HEK293 (cell line): ENCODE data around the gene CDR2L.

Experiments
- CTCF ChIA-PET: fragments of 350-600 bp; formaldehyde crosslinking; extraction: SDS; loops from one replicate; lab custom pipeline; 2021; ENCODE audit warnings: antibody characterized with exemption; lab: Yijun Ruan, JAX
- POLR2A ChIA-PET: fragments of 300-600 bp; formaldehyde crosslinking; extraction: SDS; loops from one replicate; lab custom pipeline; 2020; ENCODE audit warnings: antibody characterized with exemption, inconsistent platforms; lab: Yijun Ruan, JAX
- H3K27ac ChIP-seq: fragments of 200-500 bp; sonication (Bioruptor generic); 2 replicates; pipeline ENCODE4 v1.5.1; 2014; ENCODE audit warnings: low read depth, low read length, control low read depth, inconsistent platforms; ENCODE audit errors: extremely low read depth
- H3K36me3 ChIP-seq, 2 experiments: fragments of 200-500 bp in 1 of 2; sonication (Bioruptor generic) in 1 of 2; 1 replicate in 1 of 2; 2 replicates in 1 of 2; pipeline ENCODE4 v1.5.1; 2014 to 2017; ENCODE audit warnings: inconsistent platforms in 2 of 2, low read length in 2 of 2; ENCODE audit not compliant: control insufficient read depth in 2 of 2, insufficient read depth in 1 of 2
- H3K4me1 ChIP-seq: fragments of 200-500 bp; sonication (Bioruptor generic); 2 replicates; pipeline ENCODE4 v1.5.1; 2014; ENCODE audit warnings: mild to moderate bottlenecking, low read length, inconsistent platforms; ENCODE audit not compliant: control insufficient read depth, insufficient read depth
- H3K4me3 ChIP-seq: 2 replicates; pipeline ENCODE4 v1.5.1; 2011; ENCODE audit warnings: low read depth, mild to moderate bottlenecking, control low read depth, low read length, moderate library complexity
- H3K9me3 ChIP-seq: fragments of 200-500 bp; sonication (Bioruptor generic); 2 replicates; pipeline ENCODE4 v1.5.1; 2014; ENCODE audit warnings: low read depth, low read length, inconsistent platforms; ENCODE audit not compliant: control insufficient read depth, insufficient read depth
- AEBP2 ChIP-seq: fragments of 450-650 bp; formaldehyde crosslinking; IDR thresholded peaks from 2 replicates; pipeline ENCODE4 v1.5.1; 2016; ENCODE audit warnings: missing biosample characterization, missing genetic modification characterization, borderline replicate concordance
- CTCF ChIP-seq: fragments of 450-650 bp; formaldehyde crosslinking; IDR thresholded peaks from 2 replicates; pipeline ENCODE4 v1.5.1; 2016; ENCODE audit warnings: missing biosample characterization, missing genetic modification characterization
- IKZF3 ChIP-seq: fragments of 450-650 bp; IDR thresholded peaks from 2 replicates; pipeline ENCODE4 v1.5.0; 2018; ENCODE audit warnings: missing biosample characterization, mild to moderate bottlenecking, missing genetic modification characterization, moderate library complexity
- KLF17 ChIP-seq: fragments of 450-650 bp; formaldehyde crosslinking; IDR thresholded peaks from 2 replicates; pipeline ENCODE4 v1.5.1; 2016; ENCODE audit warnings: missing biosample characterization, missing genetic modification characterization
- KLF8 ChIP-seq: fragments of 450-650 bp; formaldehyde crosslinking; IDR thresholded peaks from 2 replicates; pipeline ENCODE4 v1.5.1; 2016; ENCODE audit warnings: missing biosample characterization, missing genetic modification characterization
- MEIS1 ChIP-seq: sonication (generic); formaldehyde crosslinking; IDR thresholded peaks from 2 replicates; pipeline ENCODE4 v1.8.1; 2022; ENCODE audit warnings: missing genetic modification reagents, mild to moderate bottlenecking, borderline replicate concordance
- SCRT2 ChIP-seq: fragments of 450-650 bp; formaldehyde crosslinking; IDR thresholded peaks from 2 replicates; pipeline ENCODE4 v1.5.1; 2016; ENCODE audit warnings: missing biosample characterization, missing genetic modification characterization
- SP7 ChIP-seq: fragments of 450-650 bp; formaldehyde crosslinking; IDR thresholded peaks from 2 replicates; pipeline ENCODE4 v1.5.1; 2016; ENCODE audit warnings: missing biosample characterization, missing genetic modification characterization
- TRIM28 ChIP-seq: IDR thresholded peaks from 2 replicates; pipeline ENCODE4 v1.6.1; 2011; ENCODE audit warnings: low read length, control low read depth, borderline replicate concordance
- ZBTB17 ChIP-seq: fragments of 450-650 bp; formaldehyde crosslinking; IDR thresholded peaks from 2 replicates; pipeline ENCODE4 v1.5.1; 2016; ENCODE audit warnings: missing biosample characterization, missing genetic modification characterization
- ZNF10 ChIP-seq: fragments of 450-650 bp; formaldehyde crosslinking; IDR thresholded peaks from 2 replicates; pipeline ENCODE4 v1.5.1; 2017; ENCODE audit warnings: missing biosample characterization, missing genetic modification characterization
- ZNF16 ChIP-seq: fragments of 450-650 bp; formaldehyde crosslinking; IDR thresholded peaks from 2 replicates; pipeline ENCODE4 v1.5.1; 2016; ENCODE audit warnings: low read depth, missing biosample characterization, missing genetic modification characterization
- ZNF2 ChIP-seq: fragments of 450-650 bp; formaldehyde crosslinking; IDR thresholded peaks from 2 replicates; pipeline ENCODE4 v1.5.1; 2016; ENCODE audit warnings: missing biosample characterization, missing genetic modification characterization
- ZNF311 ChIP-seq: fragments of 450-650 bp; formaldehyde crosslinking; IDR thresholded peaks from 2 replicates; pipeline ENCODE4 v1.5.1; 2017; ENCODE audit warnings: missing biosample characterization, missing genetic modification characterization, borderline replicate concordance
- ZNF350 ChIP-seq: fragments of 450-650 bp; formaldehyde crosslinking; IDR thresholded peaks from 2 replicates; pipeline ENCODE4 v1.5.0; 2017; ENCODE audit warnings: missing biosample characterization, mild to moderate bottlenecking, missing genetic modification characterization
- ZNF366 ChIP-seq: fragments of 450-650 bp; formaldehyde crosslinking; conservative IDR thresholded peaks from 2 replicates; pipeline ENCODE4 v1.5.1; 2016; ENCODE audit warnings: missing biosample characterization, missing genetic modification characterization
- ZNF426 ChIP-seq: fragments of 450-650 bp; formaldehyde crosslinking; IDR thresholded peaks from 2 replicates; pipeline ENCODE4 v1.5.1; 2017; ENCODE audit warnings: missing biosample characterization, missing genetic modification characterization, mild to moderate bottlenecking, inconsistent platforms, moderate library complexity
- ZNF510 ChIP-seq: fragments of 450-650 bp; formaldehyde crosslinking; IDR thresholded peaks from 2 replicates; pipeline ENCODE4 v1.5.1; 2018; ENCODE audit warnings: mild to moderate bottlenecking, missing genetic modification characterization, missing biosample characterization; ENCODE audit not compliant: insufficient replicate concordance
- ZNF521 ChIP-seq: fragments of 450-650 bp; formaldehyde crosslinking; IDR thresholded peaks from 2 replicates; pipeline ENCODE4 v1.5.1; 2017; ENCODE audit warnings: missing biosample characterization, mild to moderate bottlenecking, missing genetic modification characterization
- ZNF529 ChIP-seq: fragments of 450-650 bp; formaldehyde crosslinking; IDR thresholded peaks from 2 replicates; pipeline ENCODE4 v1.5.1; 2017; ENCODE audit warnings: missing genetic modification characterization, missing biosample characterization; ENCODE audit not compliant: insufficient replicate concordance
- ZNF544 ChIP-seq: fragments of 450-650 bp; formaldehyde crosslinking; IDR thresholded peaks from 2 replicates; pipeline ENCODE4 v1.5.0; 2017; ENCODE audit warnings: missing biosample characterization, missing genetic modification characterization
- ZNF600 ChIP-seq: fragments of 450-650 bp; formaldehyde crosslinking; IDR thresholded peaks from 2 replicates; pipeline ENCODE4 v1.5.1; 2016; ENCODE audit warnings: missing biosample characterization, missing genetic modification characterization
- ZNF654 ChIP-seq: fragments of 450-650 bp; formaldehyde crosslinking; IDR thresholded peaks from 2 replicates; pipeline ENCODE4 v1.5.1; 2016; ENCODE audit warnings: low read depth, missing biosample characterization, missing genetic modification characterization
- ZNF707 ChIP-seq: fragments of 450-650 bp; formaldehyde crosslinking; IDR thresholded peaks from 2 replicates; pipeline ENCODE4 v1.5.1; 2016; ENCODE audit warnings: missing biosample characterization, missing genetic modification characterization
- ZSCAN30 ChIP-seq: fragments of 450-650 bp; IDR thresholded peaks from 2 replicates; pipeline ENCODE4 v1.5.1; 2018; ENCODE audit warnings: missing biosample characterization, mild to moderate bottlenecking, missing genetic modification characterization, moderate library complexity
- ZXDB ChIP-seq: fragments of 450-650 bp; formaldehyde crosslinking; IDR thresholded peaks from 2 replicates; pipeline ENCODE4 v1.5.1; 2016; ENCODE audit warnings: missing biosample characterization, missing genetic modification characterization
- TF ChIP-seq, protein P1 (sequence below): fragments of 450-650 bp; formaldehyde crosslinking; IDR thresholded peaks from 2 replicates; pipeline ENCODE4 v1.5.1; 2017; ENCODE audit warnings: missing biosample characterization, missing genetic modification characterization

The CDR2L gene

GRCh38 chr17:74961657-74962350, 25.6 kb upstream of the CDR2L start:
- Histone ChIP-seq H3K4me1 (no peaks in the 10 kb centered on the region), H3K4me3 (no peak overlapping the region), H3K27ac (no peak overlapping the region), H3K36me3 (peaks cover 0 to 12% of the 10 kb centered on the region in 2 experiments; a peak in 2 of 3 replicates), H3K9me3 (no peaks in the 10 kb centered on the region)
- ChIA-PET POLR2A (interaction anchor here (0.6 to 2.3 kb wide), 16 partner anchors 11 to 1797 kb away, joined by 3 to 34 read pairs (median 5); partner anchors contain the start of genes ARMC7, CDR2L, FDXR and HID1), CTCF (interaction anchor here (0.6 to 7.6 kb wide), 60 partner anchors 9 to 788 kb away, joined by 3 to 100 read pairs (median 6); partner anchors contain the start of genes ARMC7, ATP5PD, CDR2L and FDXR)
- TF ChIP-seq ZNF654 (tag by site-specific recombination) (peak; percentile 89), ZNF350 (tag by site-specific recombination) (no peak), ZNF2 (peak; percentile 56; the same call in 1 of the 2 replicates), ZNF544 (tag by site-specific recombination) (no peak), ZNF10 (peak; percentile 70; the same call in 1 of the 2 replicates), ZNF311 (tag by site-specific recombination) (no peak), ZNF16 (tag by site-specific recombination) (no peak), ZSCAN30 (tag by site-specific recombination) (0 out of 2 replicates have a peak, but pooled peaks have one; percentile 23), ZNF366 (tag by site-specific recombination) (0 out of 2 replicates have a peak, but pooled peaks have one; percentile 17), ZNF426 (tag by site-specific recombination) (no peak), AEBP2 (no peak), ZNF521 (tag by site-specific recombination) (no peak), SCRT2 (tag by site-specific recombination) (no peak), ZNF529 (tag by site-specific recombination) (no peak), CTCF (tag by site-specific recombination) (peak; percentile 63), KLF17 (tag by site-specific recombination) (no peak), KLF8 (tag by site-specific recombination) (no peak), ZXDB (tag by site-specific recombination) (no peak), ZNF707 (tag by site-specific recombination) (no peak), ZNF510 (tag by site-specific recombination) (no peak), TRIM28 (no peak), SP7 (tag by site-specific recombination) (0 out of 2 replicates have a peak, but pooled peaks have one; percentile 25), IKZF3 (tag by site-specific recombination) (peak; percentile 89), MEIS1 (CRISPR knock-in tag) (no peak), ZNF600 (tag by site-specific recombination) (peak; percentile 45; the same call in 1 of the 2 replicates), ZBTB17 (tag by site-specific recombination) (peak; percentile 49; the same call in 1 of the 2 replicates)
- TF ChIP-seq, protein P1, sequence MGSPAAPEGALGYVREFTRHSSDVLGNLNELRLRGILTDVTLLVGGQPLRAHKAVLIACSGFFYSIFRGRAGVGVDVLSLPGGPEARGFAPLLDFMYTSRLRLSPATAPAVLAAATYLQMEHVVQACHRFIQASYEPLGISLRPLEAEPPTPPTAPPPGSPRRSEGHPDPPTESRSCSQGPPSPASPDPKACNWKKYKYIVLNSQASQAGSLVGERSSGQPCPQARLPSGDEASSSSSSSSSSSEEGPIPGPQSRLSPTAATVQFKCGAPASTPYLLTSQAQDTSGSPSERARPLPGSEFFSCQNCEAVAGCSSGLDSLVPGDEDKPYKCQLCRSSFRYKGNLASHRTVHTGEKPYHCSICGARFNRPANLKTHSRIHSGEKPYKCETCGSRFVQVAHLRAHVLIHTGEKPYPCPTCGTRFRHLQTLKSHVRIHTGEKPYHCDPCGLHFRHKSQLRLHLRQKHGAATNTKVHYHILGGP = no peak
